H1 (cell line): ENCODE results near the gene PRKCH. TPM values are rescaled to one million over a fixed set of nuclear protein-coding genes. Genes with fewer than 3 reads are reported as not detected.

Experiments
- ATF3 ChIP-seq: IDR thresholded peaks from 2 replicates; pipeline ENCODE4 v1.6.1; 2011; ENCODE audit warnings: low read depth, mild to moderate bottlenecking, low read length; ENCODE audit not compliant: insufficient read depth
- CHD7 ChIP-seq: fragments of 300-600 bp; sonication (generic); IDR thresholded peaks from 2 replicates; pipeline ENCODE4 v1.7.1; 2012; ENCODE audit warnings: low read length, moderate library complexity, mild to moderate bottlenecking, inconsistent platforms; ENCODE audit not compliant: insufficient replicate concordance
- EZH2 ChIP-seq: fragments of 200-600 bp; sonication (generic); IDR thresholded peaks from 2 replicates; pipeline ENCODE4 v1.7.1; 2012; ENCODE audit warnings: low read depth, mild to moderate bottlenecking, moderate library complexity, low read length, inconsistent platforms; ENCODE audit not compliant: severe bottlenecking
- HDAC6 ChIP-seq: IDR thresholded peaks from one replicate; pipeline ENCODE4 v1.7.1; 2012; ENCODE audit warnings: low read depth, mild to moderate bottlenecking, inconsistent platforms, low read length, moderate library complexity
- NRF1 ChIP-seq: IDR thresholded peaks from 2 replicates; pipeline ENCODE4 v1.6.1; 2011; ENCODE audit warnings: mild to moderate bottlenecking, low read depth, low read length, improper control_type of control experiment
- RBBP5 ChIP-seq: IDR thresholded peaks from 2 replicates; pipeline ENCODE4 v1.7.1; 2012; ENCODE audit warnings: low read depth, mild to moderate bottlenecking, inconsistent platforms, low read length, moderate library complexity, borderline replicate concordance
- SP1 ChIP-seq: IDR thresholded peaks from 2 replicates; pipeline ENCODE4 v1.6.1; 2011; ENCODE audit warnings: low read depth, low read length
- SP4 ChIP-seq: IDR thresholded peaks from 2 replicates; pipeline ENCODE4 v1.6.1; 2012; ENCODE audit warnings: low read length, inconsistent platforms
- TCF12 ChIP-seq: IDR thresholded peaks from 2 replicates; pipeline ENCODE4 v1.6.1; 2011; ENCODE audit warnings: low read depth, mild to moderate bottlenecking, low read length
- TEAD4 ChIP-seq: IDR thresholded peaks from 2 replicates; pipeline ENCODE4 v1.6.1; 2012; ENCODE audit warnings: low read depth, low read length, inconsistent platforms, mixed read lengths
- polyA plus RNA-seq, 7 experiments: library from polyadenylated mRNA; depleted of rRNA in 3 of 7; stranded (reverse) in 5 of 7; unstranded in 2 of 7; fragments of >200 nt in 5 of 7; fragments of 200-250 nt in 2 of 7; gene quantifications; 1 replicate in 5 of 7; 2 replicates in 1 of 7; 4 replicates in 1 of 7; pipeline versions ENCODE4 v1.2.1 to v1.2.3, GENCODE V29; 2011 to 2013; ENCODE audit warnings: missing spikeins in 2 of 7, mixed read lengths in 2 of 7
- total RNA-seq: library from RNA; stranded (reverse); fragmentation: NEBNext Ultra II Directional; extraction: Animal tissue kit (Norgen Biotek cat#: 25700); gene quantifications from 2 replicates; pipeline ENCODE4 v1.2.1, GENCODE V29; 2021

The PRKCH gene
- total and polyA plus RNA-seq, 2 of the 8 experiments (the other 6 are each of a cell fraction or from before 2014, with no cell fraction given) = 6.4 to 7.0 TPM

DNA sequence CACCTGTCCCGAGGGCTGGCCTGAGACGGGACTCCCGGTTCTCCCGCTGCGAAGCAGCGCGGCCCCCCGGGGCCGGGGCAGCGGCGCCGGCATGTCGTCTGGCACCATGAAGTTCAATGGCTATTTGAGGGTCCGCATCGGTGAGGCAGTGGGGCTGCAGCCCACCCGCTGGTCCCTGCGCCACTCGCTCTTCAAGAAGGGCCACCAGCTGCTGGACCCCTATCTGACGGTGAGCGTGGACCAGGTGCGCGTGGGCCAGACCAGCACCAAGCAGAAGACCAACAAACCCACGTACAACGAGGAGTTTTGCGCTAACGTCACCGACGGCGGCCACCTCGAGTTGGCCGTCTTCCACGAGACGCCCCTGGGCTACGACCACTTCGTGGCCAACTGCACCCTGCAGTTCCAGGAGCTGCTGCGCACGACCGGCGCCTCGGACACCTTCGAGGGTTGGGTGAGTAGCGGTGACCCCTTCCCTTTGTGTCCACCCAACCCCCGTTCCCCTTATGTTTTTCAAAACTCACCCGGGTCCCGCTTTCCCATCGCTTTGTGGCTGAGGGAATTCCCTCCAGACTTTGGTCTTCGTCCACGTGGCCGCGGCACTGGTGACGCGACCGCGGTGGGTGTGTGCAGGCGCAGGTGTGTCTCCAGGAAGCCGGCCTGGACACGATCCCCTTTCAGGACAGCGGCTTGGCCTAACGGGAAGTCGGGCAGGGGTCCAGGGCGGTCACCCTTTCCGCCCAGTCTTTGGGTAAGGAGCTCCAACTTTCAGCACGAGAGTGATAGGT is 826 bp downstream of the PRKCH start (continued):
- TF ChIP-seq HDAC6 (no peak), ATF3 (no peak), RBBP5 (no peak), CHD7 (no peak), EZH2 (peak; percentile 57), NRF1 (no peak), SP4 (no peak), SP1 (no peak), TEAD4 (no peak), TCF12 (no peak)
